ENCODE results near the gene PRG2.
"Not testable (repeated sequence)": the region's sequence is repeated elsewhere in the genome, so short reads cannot be mapped to it uniquely, and the experiment has no call there.

PRG2 gene

DNA sequence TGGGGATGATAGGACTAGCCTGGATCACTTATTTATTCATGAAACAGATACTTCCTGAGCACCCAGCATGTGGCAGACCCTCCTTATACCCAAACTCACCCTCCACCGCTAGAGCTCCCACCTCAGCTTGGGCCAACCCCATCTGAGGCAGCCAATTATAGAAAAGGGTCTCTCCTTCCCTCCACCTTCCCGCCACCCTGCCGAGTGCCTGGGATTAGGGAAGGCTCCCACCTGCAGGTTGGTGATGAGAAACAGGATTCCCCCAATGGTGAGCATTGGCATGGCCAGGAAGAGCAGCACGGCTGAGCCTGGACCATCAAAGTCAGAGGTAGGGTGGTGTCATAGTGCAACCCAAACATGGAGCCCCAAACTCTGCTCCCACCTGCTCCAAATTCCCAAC, 30.6 kb upstream of the PRG2 start:
- no peak for DNase-seq

- DNase-seq: no peak
These were observed 28.7 kb upstream of the PRG2 start for GRCh38 chr11:57419146-57419545.

DNA sequence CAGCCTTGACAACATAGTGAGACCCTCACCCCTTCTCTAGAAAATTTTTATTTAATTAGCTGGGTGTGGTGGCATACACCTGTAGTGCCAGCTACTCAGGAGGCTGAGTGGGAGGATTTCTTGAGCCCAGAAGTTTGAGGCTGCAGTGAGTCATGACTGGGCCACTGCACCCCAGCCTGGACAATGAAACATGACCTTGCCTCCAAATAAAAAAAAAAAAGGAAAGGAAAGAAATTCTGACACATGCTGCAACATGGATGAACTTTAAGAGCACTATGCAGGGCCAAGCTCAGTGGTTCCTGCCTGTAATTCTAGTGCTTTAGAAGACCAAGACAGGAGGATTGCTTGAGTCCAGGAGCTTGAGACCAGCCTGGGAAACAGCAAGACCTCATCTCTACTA, 27.7 kb upstream of the PRG2 start:
- DNase-seq: no peak

GRCh38 chr11:57417056-57417455, 26.6 kb upstream of the PRG2 start:
- no peak for DNase-seq

- DNase-seq: no peak
These were observed 26.0 kb upstream of the PRG2 start for GRCh38 chr11:57416436-57416835.

DNA sequence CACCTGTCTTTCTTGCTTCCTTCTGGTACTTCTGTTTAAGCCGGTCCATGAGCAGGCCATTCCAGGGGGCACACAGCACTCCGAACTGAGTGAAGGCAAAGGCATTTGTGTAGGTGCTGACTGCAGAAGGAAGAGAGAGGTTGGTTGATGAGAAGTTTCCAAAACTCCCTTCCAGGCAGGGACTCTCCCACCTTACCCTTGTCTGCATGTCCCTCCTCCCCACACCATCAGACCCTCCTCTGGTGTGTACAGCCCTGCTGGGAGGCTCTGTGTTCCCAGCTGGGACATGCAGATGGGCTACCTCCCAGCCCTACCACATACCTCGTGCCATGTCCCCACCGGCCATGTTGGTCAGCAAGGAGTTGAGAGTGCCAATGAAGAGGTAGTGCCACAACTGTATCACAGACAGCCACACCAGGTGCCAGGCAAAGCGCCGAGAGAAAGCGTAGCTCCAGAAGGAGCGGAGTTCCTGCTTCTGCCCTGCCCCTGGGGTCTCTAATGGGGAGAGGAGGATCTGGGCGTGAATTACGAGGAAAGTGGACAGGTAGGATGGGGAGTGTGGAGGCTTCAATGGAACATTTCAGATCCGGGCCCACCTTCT, 24.3 kb upstream of the PRG2 start:
- no peak for DNase-seq

DNA sequence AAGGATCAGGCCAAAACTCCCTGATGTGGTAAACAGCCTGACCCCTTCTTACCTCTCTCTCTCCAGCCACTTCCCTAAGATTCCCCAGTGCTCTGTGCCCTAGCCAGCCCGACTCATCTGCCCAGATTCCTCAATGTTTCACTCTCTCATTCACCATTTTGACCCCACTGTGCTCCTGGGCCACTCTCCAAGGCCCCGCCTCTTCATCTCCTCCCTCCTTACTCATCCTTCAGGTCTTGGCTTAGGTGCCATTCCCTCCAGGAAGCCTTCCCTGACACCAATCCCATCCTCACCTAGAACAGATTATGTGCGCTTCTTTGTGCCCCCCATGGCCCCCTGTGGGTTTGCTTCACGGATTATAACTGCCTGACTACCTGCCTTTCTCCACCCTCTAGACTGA, 23.2 kb upstream of the PRG2 start:
- no peak for DNase-seq

DNA sequence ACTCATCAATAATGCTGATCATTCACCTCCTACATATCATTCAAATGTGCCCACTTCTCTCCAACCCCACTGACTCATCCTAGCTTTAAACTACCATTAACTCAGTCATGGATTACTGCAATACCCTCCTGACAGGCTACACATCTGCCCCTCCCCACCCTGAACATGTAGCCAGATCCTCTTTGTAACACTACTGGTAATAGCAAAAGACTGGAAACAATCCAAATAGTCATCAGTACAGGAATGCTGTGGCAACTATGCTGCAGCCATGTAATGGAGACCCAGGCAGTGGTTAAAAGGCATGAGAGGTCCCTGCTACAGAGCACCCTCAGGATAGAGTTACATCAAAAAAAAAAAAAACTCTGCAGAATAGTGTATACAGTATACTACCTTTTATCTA, 19.8 kb upstream of the PRG2 start:
- no peak for DNase-seq

- no peak for DNase-seq
These were observed 19.1 kb upstream of the PRG2 start for GRCh38 chr11:57409321-57410100.

DNA sequence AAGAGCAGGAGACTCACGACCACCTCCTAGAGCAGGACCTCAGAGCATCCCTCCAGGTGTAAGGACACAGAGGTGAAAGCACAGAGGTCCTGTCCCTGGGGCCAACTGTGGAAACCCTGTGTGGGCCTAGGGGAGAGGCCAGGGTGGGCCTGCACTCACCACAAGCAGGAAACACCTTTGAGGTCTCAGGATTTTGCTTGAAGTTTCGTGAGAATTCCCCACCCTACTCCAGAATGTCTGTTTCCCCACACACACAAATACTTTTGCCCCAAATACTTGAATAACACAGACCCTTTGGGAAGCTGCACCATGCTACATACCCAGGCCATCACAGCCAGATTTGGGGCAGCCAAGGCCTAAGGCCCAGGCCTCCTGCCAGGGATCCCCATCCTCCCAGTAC, 18.3 kb upstream of the PRG2 start:
- no peak for DNase-seq

GRCh38 chr11:57407941-57408475, 17.6 kb upstream of the PRG2 start:
- DNase-seq: no peak

DNA sequence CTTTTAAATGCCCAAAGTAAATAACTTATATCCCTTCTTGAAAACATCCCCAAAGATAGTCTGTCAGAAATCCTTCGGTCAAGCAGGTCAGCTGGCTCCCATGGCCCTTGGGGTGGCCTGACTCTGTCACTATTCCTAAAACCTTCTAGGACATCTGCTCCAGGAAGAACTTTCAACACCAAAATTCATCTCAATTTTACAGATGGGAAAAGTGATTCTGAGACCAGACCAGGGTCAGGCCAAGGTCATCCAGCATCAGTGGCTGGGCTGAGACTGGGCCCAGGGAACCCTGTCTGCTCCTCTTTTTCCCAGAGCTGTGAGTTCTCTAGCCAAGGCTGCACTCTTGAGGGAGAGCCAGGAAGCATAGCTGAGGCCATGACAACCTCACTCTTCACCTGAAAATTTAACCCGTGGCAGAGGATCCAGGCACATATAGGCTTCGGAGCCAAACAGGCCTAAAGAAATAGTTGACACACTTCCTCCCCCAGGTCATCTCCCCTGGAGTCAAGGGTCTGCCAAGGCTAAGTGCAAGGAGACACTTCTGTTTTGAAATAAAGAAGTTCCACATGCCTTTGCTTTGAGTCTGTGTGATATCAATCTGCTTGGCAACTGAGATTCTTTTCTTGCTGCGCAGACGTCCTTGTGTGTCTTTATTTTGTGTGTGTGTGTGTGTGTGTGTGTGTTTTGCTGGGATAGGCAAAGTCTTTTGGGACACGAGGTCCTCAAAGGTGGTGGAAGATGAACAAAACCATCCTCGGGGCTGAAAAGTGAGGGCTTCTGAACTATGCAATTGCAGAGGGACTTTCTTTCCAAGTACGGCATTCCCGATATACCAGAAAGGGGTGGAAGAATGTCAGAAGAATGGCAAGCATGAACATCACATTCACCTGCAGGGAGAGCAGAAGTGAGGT, 16.8 kb upstream of the PRG2 start:
- peak in 1 of 51 donors; percentile 14 for DNase-seq

DNA sequence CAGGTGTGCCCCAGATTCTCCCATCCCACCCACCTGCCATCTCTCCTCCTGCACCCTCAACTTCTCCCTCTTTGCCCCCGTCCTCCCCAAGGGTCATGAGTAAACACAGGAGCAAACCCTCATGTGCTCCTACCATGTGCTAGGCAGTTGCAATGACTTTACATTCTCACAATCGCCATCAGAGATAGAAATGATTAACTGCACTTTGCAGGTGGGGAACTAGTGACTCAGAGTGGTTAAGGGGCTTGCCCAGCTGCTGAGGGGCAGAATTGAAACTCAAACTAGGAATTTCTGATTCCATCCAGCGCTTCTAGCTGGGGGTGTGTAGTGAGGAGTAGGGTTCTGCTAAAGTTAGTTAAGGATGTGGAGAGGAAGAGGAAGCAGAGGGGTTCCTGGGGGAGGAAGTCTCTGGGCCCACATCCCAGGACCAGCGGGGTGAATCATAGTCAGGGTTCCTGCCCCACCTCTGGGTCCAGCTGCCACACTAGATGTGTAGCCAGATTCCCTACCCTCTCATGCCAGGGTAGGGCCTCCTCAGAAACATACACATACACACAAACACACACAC, 16.0 kb upstream of the PRG2 start:
- peak in 1 of 51 donors; percentile 1 for DNase-seq

- no peak for DNase-seq
These were observed 14.9 kb upstream of the PRG2 start for GRCh38 chr11:57405271-57405860.

- no peak for DNase-seq
These were observed 13.3 kb upstream of the PRG2 start for GRCh38 chr11:57403802-57404147.

- not testable (repeated sequence) for DNase-seq
These were observed 12.8 kb upstream of the PRG2 start for GRCh38 chr11:57403003-57403801.

DNA sequence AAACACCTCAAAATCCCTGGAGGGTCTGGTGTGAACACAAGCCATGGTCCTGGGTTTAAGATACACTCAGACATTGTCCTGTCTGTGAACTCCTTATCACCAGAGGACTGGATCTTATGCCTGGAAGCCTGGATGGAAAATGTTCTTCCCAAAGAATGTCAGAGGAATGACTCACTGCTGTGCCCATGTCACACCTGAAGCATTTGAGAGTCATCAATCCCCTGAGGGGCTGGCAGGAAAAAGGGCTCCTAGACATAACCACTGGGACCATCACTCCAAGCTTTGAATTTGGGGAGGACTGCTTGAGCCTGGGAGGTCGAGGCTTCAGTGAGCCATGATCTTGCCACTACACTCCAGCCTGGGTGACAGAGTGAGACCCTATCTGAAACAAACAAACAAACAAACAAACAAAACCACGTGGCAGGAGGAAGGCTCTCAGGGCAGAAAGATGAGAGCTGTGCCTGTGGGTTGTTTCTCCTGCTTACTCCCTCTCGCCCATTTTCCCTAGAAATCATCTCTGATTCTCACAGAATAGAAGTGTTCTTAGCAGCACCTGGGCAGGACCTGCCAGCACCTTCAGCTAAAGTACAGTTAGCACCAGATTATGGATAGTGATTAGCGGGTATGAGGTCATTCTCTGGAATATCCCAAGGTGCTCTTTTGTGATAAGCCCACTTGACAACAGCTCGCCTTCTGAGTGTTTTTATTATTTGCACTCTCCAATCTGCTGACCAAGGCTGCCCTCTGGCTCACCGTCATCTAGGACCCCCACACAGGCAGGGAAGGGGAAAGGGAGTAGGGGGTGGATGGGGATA, 11.9 kb upstream of the PRG2 start:
- DNase-seq: no peak

DNA sequence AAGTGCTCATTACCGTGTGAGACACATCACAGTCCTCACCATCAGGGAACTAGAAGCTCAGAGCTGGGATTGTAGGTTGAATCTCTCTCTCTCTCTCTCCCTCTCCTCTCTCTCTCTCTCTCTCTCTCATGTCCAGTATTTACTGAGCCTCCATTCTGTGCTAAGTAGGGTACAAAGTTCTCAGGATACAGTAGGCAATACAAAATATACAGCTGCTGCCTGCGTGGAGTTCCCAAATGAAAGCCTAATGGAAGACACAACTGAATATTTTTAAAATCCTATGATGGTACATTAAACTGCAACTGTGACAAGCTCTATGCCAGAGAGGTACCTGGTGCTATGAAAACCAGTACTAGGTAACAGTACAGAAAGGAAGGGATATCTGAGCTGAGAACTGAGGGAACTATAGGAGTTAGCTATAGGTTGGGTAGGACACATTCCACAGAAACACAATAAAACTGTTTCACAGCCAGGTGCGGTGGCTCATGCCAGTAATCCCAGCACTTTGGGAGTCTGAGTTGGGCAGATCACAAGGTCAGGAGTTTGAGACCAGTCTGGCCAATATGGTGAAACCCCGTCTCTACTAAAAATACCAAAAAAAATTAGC, 9.6 kb upstream of the PRG2 start:
- no peak for DNase-seq

- no peak for DNase-seq
These were observed 8.8 kb upstream of the PRG2 start for GRCh38 chr11:57399221-57399620.
